Neuronal stem cell (in vitro differentiated cells): ENCODE results near the gene ENOX1.

Source experiments
- DNase-seq: peaks from one replicate; pipeline ENCODE4 v3.0.0-alpha.2; 2013; ENCODE audit warnings: low spot score
- H2AFZ ChIP-seq: one replicate; pipeline ENCODE4 v1.6.1; 2013; ENCODE audit warnings: mild to moderate bottlenecking, low read length, inconsistent platforms
- H2AK5ac ChIP-seq: 2 replicates; pipeline ENCODE4 v1.6.1; 2013; ENCODE audit warnings: low read depth, mild to moderate bottlenecking, inconsistent platforms, low read length, moderate library complexity, mixed read lengths
- H2BK120ac ChIP-seq: 2 replicates; pipeline ENCODE4 v1.6.1; 2013; ENCODE audit warnings: low read depth, mild to moderate bottlenecking, inconsistent platforms, low read length, moderate library complexity, mixed read lengths
- H2BK12ac ChIP-seq: one replicate; pipeline ENCODE4 v1.6.1; 2013; ENCODE audit warnings: low read length, inconsistent platforms
- H2BK15ac ChIP-seq: 2 replicates; pipeline ENCODE4 v1.6.1; 2013; ENCODE audit warnings: mild to moderate bottlenecking, low read length, inconsistent platforms, mixed read lengths
- H2BK5ac ChIP-seq: one replicate; pipeline ENCODE4 v1.6.1; 2013; ENCODE audit warnings: inconsistent platforms, mild to moderate bottlenecking, low read length, moderate library complexity
- H3K14ac ChIP-seq: one replicate; pipeline ENCODE4 v1.6.1; 2013; ENCODE audit warnings: low read length, inconsistent platforms
- H3K18ac ChIP-seq: 2 replicates; pipeline ENCODE4 v1.6.1; 2013; ENCODE audit warnings: low read length, inconsistent platforms
- H3K23ac ChIP-seq: 2 replicates; pipeline ENCODE4 v1.6.1; 2013; ENCODE audit warnings: low read depth, mild to moderate bottlenecking, mixed read lengths, low read length, inconsistent platforms; ENCODE audit not compliant: poor library complexity
- H3K27ac ChIP-seq: replicated peaks from 3 replicates; pipeline ENCODE4 v1.5.1; 2013; ENCODE audit warnings: low read length, inconsistent platforms
- H3K27me3 ChIP-seq, 3 experiments: 2 replicates each; pipeline ENCODE4 v1.6.1; 2013; ENCODE audit warnings: low read length in 3 of 3, mild to moderate bottlenecking in 2 of 3, inconsistent platforms in 1 of 3, low read depth in 1 of 3, mixed read lengths in 1 of 3, moderate library complexity in 1 of 3; ENCODE audit not compliant: control insufficient read depth in 3 of 3, insufficient read depth in 3 of 3
- H3K36me3 ChIP-seq, 2 donors: replicated peaks in 1 of 2; 2 replicates each; pipeline ENCODE4 v1.6.1; 2013; ENCODE audit warnings: low read length in 2 of 2; ENCODE audit not compliant: control insufficient read depth in 2 of 2, insufficient read depth in 2 of 2
- H3K4ac ChIP-seq: 2 replicates; pipeline ENCODE4 v1.6.1; 2013; ENCODE audit warnings: inconsistent platforms, mild to moderate bottlenecking, low read length, moderate library complexity
- H3K4me1 ChIP-seq, 2 donors: 1 replicate in 1 of 2; 2 replicates in 1 of 2; pipeline ENCODE4 v1.6.1; 2013; ENCODE audit warnings: low read length in 2 of 2, low read depth in 1 of 2; ENCODE audit not compliant: control insufficient read depth in 2 of 2, insufficient read depth in 1 of 2
- H3K4me2 ChIP-seq: one replicate; pipeline ENCODE4 v1.6.1; 2013; ENCODE audit warnings: mild to moderate bottlenecking, low read length, inconsistent platforms; ENCODE audit not compliant: insufficient read depth, poor library complexity, severe bottlenecking
- H3K4me3 ChIP-seq, 2 donors: 2 replicates each; pipeline ENCODE4 v1.5.1; 2013; ENCODE audit warnings: low read length in 2 of 2, mild to moderate bottlenecking in 2 of 2, inconsistent platforms in 1 of 2, moderate library complexity in 1 of 2
- H3K79me1 ChIP-seq: one replicate; pipeline ENCODE4 v1.6.1; 2013; ENCODE audit warnings: low read depth, mild to moderate bottlenecking, inconsistent platforms, low read length, moderate library complexity
- H3K9ac ChIP-seq: one replicate; pipeline ENCODE4 v1.6.1; 2013; ENCODE audit warnings: mild to moderate bottlenecking, low read depth, low read length, inconsistent platforms; ENCODE audit not compliant: poor library complexity
- H3K9me3 ChIP-seq, 2 donors: replicated peaks in 1 of 2; 2 replicates each; pipeline versions ENCODE3 to v1.6.1; 2013; ENCODE audit warnings: low read length in 2 of 2, mild to moderate bottlenecking in 2 of 2, inconsistent platforms in 1 of 2, low read depth in 1 of 2, mixed read lengths in 1 of 2, moderate library complexity in 1 of 2; ENCODE audit not compliant: control insufficient read depth in 2 of 2, insufficient read depth in 1 of 2
- H4K8ac ChIP-seq: one replicate; pipeline ENCODE4 v1.6.1; 2013; ENCODE audit warnings: low read depth, mild to moderate bottlenecking, inconsistent platforms, low read length, moderate library complexity
- H4K91ac ChIP-seq: one replicate; pipeline ENCODE4 v1.6.1; 2013; ENCODE audit warnings: low read length, low read depth, mild to moderate bottlenecking, inconsistent platforms; ENCODE audit not compliant: poor library complexity
- WGBS, 2 donors: extraction: QIAGEN DNeasy Blood & Tissue Kit; methylation state at CpG; one replicate each; pipeline ENCODE4 v1.1.7; 2013; ENCODE audit warnings: missing lambda C conversion rate in 2 of 2, mixed read lengths in 1 of 2; ENCODE audit not compliant: insufficient read length in 2 of 2, insufficient replicate concordance in 1 of 2; ENCODE audit errors: extremely low coverage in 2 of 2; 5-methylcytosine and 5-hydroxymethylcytosine counted together

The ENOX1 gene

DNA sequence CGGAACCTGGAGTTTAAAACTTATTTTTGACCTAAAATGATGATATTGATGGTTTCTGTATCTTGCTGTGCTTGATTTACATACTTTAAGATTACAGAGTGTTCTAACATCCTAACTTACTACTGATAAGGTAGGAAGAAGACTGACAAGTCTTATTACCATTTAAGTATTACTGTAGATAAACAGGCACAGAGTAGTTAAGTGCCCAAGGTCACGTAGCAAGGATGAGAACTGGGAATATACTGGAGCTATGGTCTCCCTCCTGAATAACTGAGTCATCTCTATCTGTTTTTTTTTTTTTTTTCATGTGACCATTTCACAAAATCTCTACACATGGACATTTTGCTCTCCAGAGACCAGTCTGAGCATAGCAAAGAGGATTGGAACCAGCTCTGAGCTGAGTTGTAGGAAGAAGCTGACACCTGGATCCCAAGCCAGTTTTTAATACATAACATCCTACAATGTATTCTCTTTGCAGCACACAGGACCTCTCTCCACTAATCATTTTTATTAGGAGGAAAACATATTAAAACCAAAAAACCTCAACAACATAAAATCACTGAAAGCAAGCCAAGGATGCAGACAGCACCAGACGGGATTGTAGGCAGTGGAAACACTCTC is 589.9 kb downstream of the ENOX1 start:
- no peak overlapping the region for H4K8ac ChIP-seq
- no peak for DNase-seq
- no peaks in the 10 kb centered on the region for H3K36me3 ChIP-seq
- no peak overlapping the region for H2BK5ac ChIP-seq
- no peak overlapping the region for H2BK12ac ChIP-seq
- H4K91ac ChIP-seq: no peak overlapping the region
- H2AFZ ChIP-seq: no peak overlapping the region
- H3K4me1 ChIP-seq: no peaks in the 10 kb centered on the region
- H2AK5ac ChIP-seq: no peak overlapping the region
- H3K23ac ChIP-seq: no peak overlapping the region
- H3K79me1 ChIP-seq: no peaks in the 10 kb centered on the region
- H2BK15ac ChIP-seq: no peak overlapping the region
- no peak overlapping the region for H3K14ac ChIP-seq
- no peak overlapping the region for H3K27ac ChIP-seq
- no peak overlapping the region for H3K4me3 ChIP-seq
- no peaks in the 10 kb centered on the region for H3K9me3 ChIP-seq
- H3K4ac ChIP-seq: no peak overlapping the region
- no peaks in the 10 kb centered on the region for H3K27me3 ChIP-seq
- H3K4me2 ChIP-seq: no peak overlapping the region
- H3K18ac ChIP-seq: no peak overlapping the region
- H2BK120ac ChIP-seq: no peak overlapping the region
- H3K9ac ChIP-seq: no peak overlapping the region
- WGBS, 2 donors: no CpG with 5 or more reads among the region's 3 CpGs

DNA sequence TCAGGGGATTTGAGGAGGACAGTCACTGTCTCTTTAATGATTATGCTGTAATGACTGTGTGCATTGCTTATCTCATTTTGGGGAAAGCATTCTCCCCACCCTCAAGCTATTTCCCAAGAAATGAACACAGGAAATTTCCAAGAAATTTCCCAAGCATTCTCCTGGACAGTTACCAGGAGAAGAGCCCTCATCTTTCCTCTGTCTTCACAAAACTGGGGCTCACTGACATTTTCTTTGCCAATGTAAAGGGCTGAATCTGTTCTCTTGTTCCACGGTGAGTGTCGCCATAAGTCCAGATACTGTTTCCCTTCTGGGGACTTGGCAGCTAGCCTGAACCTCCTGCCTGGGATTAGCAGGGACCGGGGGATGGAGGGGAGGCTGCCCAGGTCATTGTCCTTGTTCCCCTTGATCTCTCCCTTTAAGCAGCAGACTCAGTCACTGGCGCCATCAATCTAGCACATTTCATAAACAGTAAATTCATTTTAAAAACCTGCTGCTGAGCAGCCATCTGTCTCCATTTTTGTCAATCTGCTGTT is 590.6 kb downstream of the ENOX1 start:
- Histone ChIP-seq H2BK120ac (no peak overlapping the region), H3K36me3 (no peaks in the 10 kb centered on the region), H2BK5ac (no peak overlapping the region), H2BK15ac (no peak overlapping the region), H2AK5ac (no peak overlapping the region), H3K18ac (no peak overlapping the region), H3K27me3 (no peaks in the 10 kb centered on the region), H3K23ac (no peak overlapping the region), H3K4me2 (no peak overlapping the region), H3K9ac (no peak overlapping the region), H3K14ac (no peak overlapping the region), H2AFZ (no peak overlapping the region), H3K9me3 (no peaks in the 10 kb centered on the region), H3K4me3 (no peak overlapping the region), H4K91ac (no peak overlapping the region), H3K4ac (no peak overlapping the region), H3K4me1 (no peaks in the 10 kb centered on the region), H4K8ac (no peak overlapping the region), H2BK12ac (no peak overlapping the region), H3K79me1 (no peaks in the 10 kb centered on the region), H3K27ac (no peak overlapping the region)
- DNase-seq: no peak
- no CpG with 5 or more reads among the region's 4 CpGs for WGBS, 2 donors

DNA sequence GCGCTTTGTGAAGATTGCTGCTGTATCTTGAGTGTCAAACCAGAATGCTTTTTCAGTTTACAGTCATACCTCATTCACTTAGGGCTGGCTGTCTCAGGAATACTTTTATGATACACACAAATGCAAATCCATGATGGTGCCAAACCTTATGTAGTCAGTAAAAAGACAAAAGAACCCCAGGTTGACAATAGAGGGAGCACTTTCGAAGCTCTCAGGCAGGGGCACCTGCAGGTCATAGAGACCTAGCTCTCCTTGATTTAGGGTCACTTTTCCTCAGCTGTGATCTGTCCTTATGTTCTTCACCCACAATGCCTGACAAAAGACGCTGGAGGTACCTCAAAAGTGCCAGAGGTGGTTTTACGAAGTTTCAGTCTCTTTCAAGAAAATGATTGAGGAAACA is 591.2 kb downstream of the ENOX1 start:
- Histone ChIP-seq H2AFZ (no peak overlapping the region), H4K8ac (no peak overlapping the region), H4K91ac (no peak overlapping the region), H3K9me3 (no peaks in the 10 kb centered on the region), H3K4ac (no peak overlapping the region), H3K79me1 (no peaks in the 10 kb centered on the region), H2AK5ac (no peak overlapping the region), H3K4me2 (no peak overlapping the region), H2BK120ac (no peak overlapping the region), H2BK12ac (no peak overlapping the region), H3K14ac (no peak overlapping the region), H3K27ac (no peak overlapping the region), H3K36me3 (no peaks in the 10 kb centered on the region), H3K18ac (no peak overlapping the region), H2BK5ac (no peak overlapping the region), H3K9ac (no peak overlapping the region), H3K4me3 (no peak overlapping the region), H3K23ac (no peak overlapping the region), H2BK15ac (no peak overlapping the region), H3K27me3 (no peaks in the 10 kb centered on the region), H3K4me1 (no peaks in the 10 kb centered on the region)
- no CpG with 5 or more reads among the region's 4 CpGs for WGBS, 2 donors
- no peak for DNase-seq

DNA sequence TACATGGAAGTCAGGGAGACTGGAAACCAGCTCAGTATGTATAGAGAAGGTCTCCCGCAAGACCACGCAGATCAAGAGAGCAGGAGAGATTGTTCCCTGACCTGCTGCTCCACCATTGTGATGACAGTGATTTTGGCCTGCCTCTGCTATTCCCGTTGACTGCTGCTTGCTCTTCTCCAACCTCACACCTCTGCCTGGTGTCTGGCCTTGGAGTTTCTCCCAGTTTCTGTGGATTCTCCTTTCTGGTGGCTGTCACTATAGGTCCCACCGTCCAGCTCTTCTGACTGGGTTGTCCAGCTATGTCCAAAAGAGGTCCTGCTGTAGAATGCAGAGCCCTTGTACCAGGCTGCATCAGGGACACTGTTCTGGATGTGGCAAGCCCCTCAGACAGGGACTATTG is 591.7 kb downstream of the ENOX1 start:
- no peaks in the 10 kb centered on the region for H3K4me1 ChIP-seq
- H2AFZ ChIP-seq: no peak overlapping the region
- H3K9ac ChIP-seq: no peak overlapping the region
- H4K8ac ChIP-seq: no peak overlapping the region
- H3K23ac ChIP-seq: no peak overlapping the region
- no peak overlapping the region for H3K4me2 ChIP-seq
- no peak overlapping the region for H2BK5ac ChIP-seq
- WGBS, 2 donors: no CpG with 5 or more reads among the region's 4 CpGs
- no peaks in the 10 kb centered on the region for H3K9me3 ChIP-seq
- H2BK120ac ChIP-seq: no peak overlapping the region
- H3K36me3 ChIP-seq: no peaks in the 10 kb centered on the region
- no peak overlapping the region for H3K4ac ChIP-seq
- H2AK5ac ChIP-seq: no peak overlapping the region
- no peak overlapping the region for H2BK12ac ChIP-seq
- no peak overlapping the region for H3K18ac ChIP-seq
- DNase-seq: no peak
- no peak overlapping the region for H2BK15ac ChIP-seq
- H3K27ac ChIP-seq: no peak overlapping the region
- no peak overlapping the region for H3K14ac ChIP-seq
- no peaks in the 10 kb centered on the region for H3K79me1 ChIP-seq
- H3K4me3 ChIP-seq: no peak overlapping the region
- H3K27me3 ChIP-seq: no peaks in the 10 kb centered on the region
- no peak overlapping the region for H4K91ac ChIP-seq
